ENCODE data around the gene SRL.

The SRL gene

GRCh38 chr16:4198816-4199215 lies 43.1 kb downstream of the SRL start:
- no peaks in the 10 kb centered on the region for H3K9me3 ChIP-seq (replicated peaks; ENCODE audit: insufficient read depth, low read length)
- H3F3A ChIP-seq (ENCODE audit: insufficient read depth, low read length) = no peaks in the 10 kb centered on the region
- TF ChIP-seq EZH2 (optimal IDR thresholded peaks at IDR 0.05; ENCODE audit: low read depth, low read length) = no peak
- no peak for TF ChIP-seq EZH2phosphoT487 (IDR thresholded peaks at IDR 0.05; ENCODE audit: low read length)
- TF ChIP-seq, protein P1, sequence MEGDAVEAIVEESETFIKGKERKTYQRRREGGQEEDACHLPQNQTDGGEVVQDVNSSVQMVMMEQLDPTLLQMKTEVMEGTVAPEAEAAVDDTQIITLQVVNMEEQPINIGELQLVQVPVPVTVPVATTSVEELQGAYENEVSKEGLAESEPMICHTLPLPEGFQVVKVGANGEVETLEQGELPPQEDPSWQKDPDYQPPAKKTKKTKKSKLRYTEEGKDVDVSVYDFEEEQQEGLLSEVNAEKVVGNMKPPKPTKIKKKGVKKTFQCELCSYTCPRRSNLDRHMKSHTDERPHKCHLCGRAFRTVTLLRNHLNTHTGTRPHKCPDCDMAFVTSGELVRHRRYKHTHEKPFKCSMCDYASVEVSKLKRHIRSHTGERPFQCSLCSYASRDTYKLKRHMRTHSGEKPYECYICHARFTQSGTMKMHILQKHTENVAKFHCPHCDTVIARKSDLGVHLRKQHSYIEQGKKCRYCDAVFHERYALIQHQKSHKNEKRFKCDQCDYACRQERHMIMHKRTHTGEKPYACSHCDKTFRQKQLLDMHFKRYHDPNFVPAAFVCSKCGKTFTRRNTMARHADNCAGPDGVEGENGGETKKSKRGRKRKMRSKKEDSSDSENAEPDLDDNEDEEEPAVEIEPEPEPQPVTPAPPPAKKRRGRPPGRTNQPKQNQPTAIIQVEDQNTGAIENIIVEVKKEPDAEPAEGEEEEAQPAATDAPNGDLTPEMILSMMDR (IDR thresholded peaks at IDR 0.05; ENCODE audit: low read length) = no peak
- no peak overlapping the region for H2AFZ ChIP-seq (ENCODE audit: low read length)
- no peaks in the 10 kb centered on the region for H3K36me3 ChIP-seq (replicated peaks; ENCODE audit: insufficient read depth, low read length)
- H3K4me2 ChIP-seq (ENCODE audit: low read depth, low read length) = no peak overlapping the region
- no peaks in the 10 kb centered on the region for H4K20me1 ChIP-seq (ENCODE audit: insufficient read depth, low read length)
- peaks cover 4% of the 10 kb centered on the region; the same call in 1 of the 2 replicates for H3K4me1 ChIP-seq (ENCODE audit: low read length)
- no peak overlapping the region for H3K4me3 ChIP-seq (ENCODE audit: low read length)
- H3K9me2 ChIP-seq (replicated peaks; ENCODE audit: insufficient read depth, low read length) = no peaks in the 10 kb centered on the region
- H3K79me2 ChIP-seq (ENCODE audit: low read length) = no peaks in the 10 kb centered on the region
- H3K9ac ChIP-seq (ENCODE audit: low read length) = no peak overlapping the region
- H3K27me3 ChIP-seq (replicated peaks; ENCODE audit: insufficient read depth, low read length) = 0 out of 2 replicates have a peak, but pooled peaks cover 5% of the 10 kb centered on the region
- H3K27ac ChIP-seq (ENCODE audit: low read length) = no peak overlapping the region
- no peak for DNase-seq

GRCh38 chr16:4194661-4195060 lies 47.2 kb downstream of the SRL start:
- Histone ChIP-seq H3K9me2 (replicated peaks; ENCODE audit: insufficient read depth, low read length) (no peaks in the 10 kb centered on the region), H3K4me3 (ENCODE audit: low read length) (no peak overlapping the region), H3K9me3 (replicated peaks; ENCODE audit: insufficient read depth, low read length) (no peaks in the 10 kb centered on the region), H3K4me1 (ENCODE audit: low read length) (no peaks in the 10 kb centered on the region), H3K36me3 (replicated peaks; ENCODE audit: insufficient read depth, low read length) (no peaks in the 10 kb centered on the region), H2AFZ (ENCODE audit: low read length) (no peak overlapping the region), H3K9ac (ENCODE audit: low read length) (no peak overlapping the region), H3K4me2 (ENCODE audit: low read depth, low read length) (no peak overlapping the region), H3K79me2 (ENCODE audit: low read length) (no peaks in the 10 kb centered on the region), H3K27me3 (replicated peaks; ENCODE audit: insufficient read depth, low read length) (peaks cover 24% of the 10 kb centered on the region), H3K27ac (ENCODE audit: low read length) (no peak overlapping the region), H4K20me1 (ENCODE audit: insufficient read depth, low read length) (no peaks in the 10 kb centered on the region), H3F3A (ENCODE audit: insufficient read depth, low read length) (no peaks in the 10 kb centered on the region)
- no peak for DNase-seq
- TF ChIP-seq EZH2 (optimal IDR thresholded peaks at IDR 0.05; ENCODE audit: low read depth, low read length) = no peak
- TF ChIP-seq, protein P1 (IDR thresholded peaks at IDR 0.05; ENCODE audit: low read length) = no peak

GRCh38 chr16:4193920-4194319 lies 48.0 kb downstream of the SRL start:
- Histone ChIP-seq H3K9ac (ENCODE audit: low read length) (no peak overlapping the region), H3K27ac (ENCODE audit: low read length) (no peak overlapping the region), H4K20me1 (ENCODE audit: insufficient read depth, low read length) (no peaks in the 10 kb centered on the region), H3K9me3 (replicated peaks; ENCODE audit: insufficient read depth, low read length) (no peaks in the 10 kb centered on the region), H2AFZ (ENCODE audit: low read length) (no peak overlapping the region), H3K4me2 (ENCODE audit: low read depth, low read length) (no peak overlapping the region), H3K4me1 (ENCODE audit: low read length) (no peaks in the 10 kb centered on the region), H3K4me3 (ENCODE audit: low read length) (no peak overlapping the region), H3K36me3 (replicated peaks; ENCODE audit: insufficient read depth, low read length) (no peaks in the 10 kb centered on the region), H3K79me2 (ENCODE audit: low read length) (no peaks in the 10 kb centered on the region), H3K27me3 (replicated peaks; ENCODE audit: insufficient read depth, low read length) (peaks cover 30% of the 10 kb centered on the region), H3F3A (ENCODE audit: insufficient read depth, low read length) (no peaks in the 10 kb centered on the region), H3K9me2 (replicated peaks; ENCODE audit: insufficient read depth, low read length) (no peaks in the 10 kb centered on the region)
- TF ChIP-seq EZH2phosphoT487 (IDR thresholded peaks at IDR 0.05; ENCODE audit: low read length) (no peak), EZH2 (optimal IDR thresholded peaks at IDR 0.05; ENCODE audit: low read depth, low read length) (no peak)
- TF ChIP-seq, protein P1 (IDR thresholded peaks at IDR 0.05; ENCODE audit: low read length) = no peak
- DNase-seq = no peak

Measured in MM.1S (cell line).